ENCODE results near the gene BTBD9.

BTBD9 gene

DNA sequence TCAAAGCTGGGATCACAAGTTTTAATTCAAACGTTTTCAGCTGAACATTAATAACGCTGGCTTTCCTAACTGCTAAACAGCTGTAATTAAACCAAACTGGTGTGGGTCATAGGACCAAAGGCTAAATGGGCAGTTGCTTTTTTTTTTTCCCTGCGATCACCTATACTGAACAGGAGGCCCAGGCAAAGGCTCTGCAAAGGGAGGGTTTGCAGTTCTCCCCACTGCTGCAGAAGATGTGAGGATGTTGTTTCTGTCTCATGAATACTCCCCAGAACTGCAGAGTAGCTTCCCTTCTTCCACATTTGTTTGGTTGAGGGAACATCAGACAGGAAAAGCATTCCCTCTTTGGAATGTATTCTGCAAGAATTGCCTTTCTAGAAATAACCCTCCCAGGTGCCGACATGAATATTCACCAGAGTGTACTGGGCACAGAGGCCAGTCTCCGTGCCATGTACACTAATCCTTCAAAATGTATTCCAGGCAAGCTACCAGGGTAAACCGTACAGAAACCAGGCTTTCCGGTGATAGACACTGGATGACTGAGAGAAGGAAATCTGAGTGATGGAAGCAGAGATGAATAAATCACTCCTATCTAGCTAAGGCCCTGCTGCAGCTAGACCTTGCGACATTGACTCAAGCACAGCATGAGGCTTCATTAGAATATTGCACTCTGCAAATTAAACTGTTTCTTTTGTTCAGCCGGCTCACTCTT is 370.1 kb downstream of the BTBD9 start:
- TF ChIP-seq, protein P1, sequence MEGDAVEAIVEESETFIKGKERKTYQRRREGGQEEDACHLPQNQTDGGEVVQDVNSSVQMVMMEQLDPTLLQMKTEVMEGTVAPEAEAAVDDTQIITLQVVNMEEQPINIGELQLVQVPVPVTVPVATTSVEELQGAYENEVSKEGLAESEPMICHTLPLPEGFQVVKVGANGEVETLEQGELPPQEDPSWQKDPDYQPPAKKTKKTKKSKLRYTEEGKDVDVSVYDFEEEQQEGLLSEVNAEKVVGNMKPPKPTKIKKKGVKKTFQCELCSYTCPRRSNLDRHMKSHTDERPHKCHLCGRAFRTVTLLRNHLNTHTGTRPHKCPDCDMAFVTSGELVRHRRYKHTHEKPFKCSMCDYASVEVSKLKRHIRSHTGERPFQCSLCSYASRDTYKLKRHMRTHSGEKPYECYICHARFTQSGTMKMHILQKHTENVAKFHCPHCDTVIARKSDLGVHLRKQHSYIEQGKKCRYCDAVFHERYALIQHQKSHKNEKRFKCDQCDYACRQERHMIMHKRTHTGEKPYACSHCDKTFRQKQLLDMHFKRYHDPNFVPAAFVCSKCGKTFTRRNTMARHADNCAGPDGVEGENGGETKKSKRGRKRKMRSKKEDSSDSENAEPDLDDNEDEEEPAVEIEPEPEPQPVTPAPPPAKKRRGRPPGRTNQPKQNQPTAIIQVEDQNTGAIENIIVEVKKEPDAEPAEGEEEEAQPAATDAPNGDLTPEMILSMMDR (IDR thresholded peaks at IDR 0.05; ENCODE audit: control extremely low read depth, extremely low read depth, low read depth, missing control alignments): no peak
- CTCF ChIA-PET: no interaction called here
- POLR2A ChIA-PET: no interaction called here
- no peak for DNase-seq (ENCODE audit: extremely low spot score)

DNA sequence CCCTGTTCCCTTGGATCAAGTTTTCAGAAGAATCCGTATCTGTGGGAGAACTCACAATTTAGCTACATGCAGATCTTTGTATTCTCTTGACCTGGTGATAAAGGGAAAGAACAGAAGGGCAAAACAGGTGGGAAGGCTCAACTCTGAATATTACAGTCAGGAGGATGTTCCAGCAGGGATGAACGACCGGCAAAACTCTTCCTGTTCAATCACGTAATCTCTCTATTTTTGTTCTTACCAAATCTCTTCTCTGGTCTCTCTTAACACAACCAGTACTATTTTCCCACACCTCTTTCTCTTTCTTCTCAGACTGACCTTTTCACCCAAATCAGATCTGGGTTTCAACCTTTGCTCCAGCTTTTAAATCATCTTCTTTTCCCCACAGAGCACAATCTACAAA is 371.4 kb downstream of the BTBD9 start:
- no peak for DNase-seq (ENCODE audit: extremely low spot score)
- CTCF ChIA-PET: interaction anchor here (1.5 kb wide), 1 partner anchor 12 kb away, joined by 3 read pairs; no protein-coding TSS in a partner anchor
- TF ChIP-seq, protein P1 (IDR thresholded peaks at IDR 0.05; ENCODE audit: control extremely low read depth, extremely low read depth, low read depth, missing control alignments): no peak
- POLR2A ChIA-PET: no interaction called here

DNA sequence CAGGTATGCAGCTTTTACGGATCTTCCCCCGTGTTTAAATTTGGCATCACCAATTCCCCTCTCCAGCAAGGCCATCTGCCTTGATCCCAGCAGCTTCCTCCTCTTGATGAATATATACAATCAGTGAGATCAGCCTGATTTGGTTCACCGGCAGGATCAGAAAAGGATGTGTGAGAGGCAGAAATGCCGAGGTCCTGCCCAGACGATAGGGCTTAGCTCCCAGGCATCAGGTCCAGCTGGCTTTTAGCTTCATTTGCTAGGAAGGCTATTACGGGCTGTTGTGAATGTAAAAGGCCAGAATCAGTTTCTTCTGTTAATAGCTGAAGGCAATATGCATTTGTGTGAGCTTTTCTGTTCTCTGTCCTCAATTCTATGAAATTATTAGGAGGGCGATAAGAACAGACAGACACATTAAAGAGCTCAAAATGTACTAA is 372.8 kb downstream of the BTBD9 start:
- TF ChIP-seq, protein P1 (IDR thresholded peaks at IDR 0.05; ENCODE audit: control extremely low read depth, extremely low read depth, low read depth, missing control alignments): no peak
- ChIA-PET CTCF (interaction anchor here (1.0 to 1.8 kb wide), 4 partner anchors 9 to 22 kb away, joined by 3 to 10 read pairs (median 4); no protein-coding TSS in a partner anchor), POLR2A (no interaction called here)
- DNase-seq (ENCODE audit: extremely low spot score): no peak

DNA sequence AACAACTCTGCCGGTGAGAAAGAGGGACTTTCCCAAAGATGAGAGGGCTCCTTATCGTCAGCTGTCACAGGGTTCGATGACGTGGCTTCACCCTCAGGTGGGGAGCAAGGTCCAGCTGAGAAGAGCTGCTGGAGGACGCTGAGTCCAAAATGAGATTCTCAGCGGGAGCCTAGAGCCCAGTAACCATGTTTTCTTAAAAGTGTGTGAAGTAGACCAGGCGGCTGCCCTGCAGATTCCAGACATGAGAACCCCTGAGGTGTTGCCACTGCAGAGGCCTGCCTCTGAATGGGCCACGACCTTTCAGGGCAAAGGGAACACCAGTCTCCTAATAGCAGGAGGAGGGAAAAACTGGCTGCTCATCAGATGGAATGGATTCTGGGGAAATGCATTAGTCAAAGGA is 375.1 kb downstream of the BTBD9 start:
- no peak for DNase-seq (ENCODE audit: extremely low spot score)
- POLR2A ChIA-PET: no interaction called here
- TF ChIP-seq, protein P1 (IDR thresholded peaks at IDR 0.05; ENCODE audit: control extremely low read depth, extremely low read depth, low read depth, missing control alignments): no peak
- CTCF ChIA-PET: interaction anchor here (1.5 kb wide), 1 partner anchor 11 kb away, joined by 4 read pairs; no protein-coding TSS in a partner anchor

DNA sequence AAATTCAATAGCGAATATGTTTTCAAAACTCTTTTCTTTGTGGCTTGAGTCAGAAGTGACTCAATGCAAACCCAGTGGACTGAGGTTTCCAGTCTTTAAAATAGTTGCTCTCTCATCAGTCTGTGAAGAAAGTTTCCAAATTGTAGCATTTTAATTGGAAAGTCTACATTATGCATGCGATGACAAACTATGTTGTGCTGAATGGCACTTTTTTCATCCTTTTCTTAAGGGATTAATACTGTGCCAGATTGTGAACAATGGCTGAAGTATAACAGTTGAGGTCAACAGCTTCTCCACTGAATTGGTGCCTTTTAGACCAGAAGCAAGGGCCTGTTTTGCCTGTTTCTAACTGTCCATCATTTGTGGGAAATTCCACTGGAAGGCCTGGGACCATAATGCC is 377.1 kb downstream of the BTBD9 start:
- CTCF ChIA-PET: interaction anchor here (1.1 to 2.1 kb wide), 3 partner anchors 10 to 25 kb away, joined by 3 to 9 read pairs (median 6); no protein-coding TSS in a partner anchor
- POLR2A ChIA-PET: no interaction called here
- DNase-seq (ENCODE audit: extremely low spot score): no peak
- TF ChIP-seq, protein P1 (IDR thresholded peaks at IDR 0.05; ENCODE audit: control extremely low read depth, extremely low read depth, low read depth, missing control alignments): no peak

DNA sequence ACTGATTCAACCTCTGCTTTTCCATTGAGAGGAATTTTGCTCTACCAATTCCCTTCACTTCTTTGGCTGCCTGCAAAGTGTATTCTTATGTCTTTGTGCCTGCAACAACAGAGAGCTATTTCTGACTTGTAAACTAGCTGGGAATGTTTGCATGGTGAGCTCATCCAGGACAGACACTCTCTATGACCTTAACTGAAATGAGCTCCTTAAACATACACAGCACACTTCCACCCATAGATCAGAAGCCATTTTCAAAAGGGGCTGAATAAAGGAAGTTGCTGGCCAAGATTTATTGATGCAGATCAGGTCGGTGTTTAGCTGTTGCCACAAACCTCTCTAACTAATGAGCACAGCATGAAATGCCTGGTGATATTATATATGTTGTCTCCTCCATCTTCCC is 377.7 kb downstream of the BTBD9 start:
- TF ChIP-seq, protein P1 (IDR thresholded peaks at IDR 0.05; ENCODE audit: control extremely low read depth, extremely low read depth, low read depth, missing control alignments): no peak
- POLR2A ChIA-PET: no interaction called here
- no peak for DNase-seq (ENCODE audit: extremely low spot score)
- CTCF ChIA-PET: interaction anchor here (0.9 to 2.1 kb wide), 4 partner anchors 9 to 25 kb away, joined by 3 to 9 read pairs (median 4); no protein-coding TSS in a partner anchor

Data from GM10248 (cell line).